K562 (cell line): ENCODE results near the gene DAD1. TPM values are rescaled to one million over a fixed set of nuclear protein-coding genes. Genes with fewer than 3 reads are reported as not detected.
A peak's percentile ranks its signal among the peaks of the same experiment; 100 is the strongest.

Experiments
- ATAC-seq: fragments of 200-7000 bp; cut with Tn5 transposase; 3 replicates; pipeline ENCODE4 v1.9.1; 2020; ENCODE audit warnings: moderate library complexity
- BruUV-seq: library from RNA; stranded (reverse); fragments of 400-500 nt; replicated peaks from 2 replicates; lab custom pipeline; 2021; lab: Mats Ljungman, UMichigan
- CTCF ChIA-PET: fragments of 300-600 bp; formaldehyde crosslinking; extraction: SDS; loops from one replicate; lab custom pipeline; 2021; ENCODE audit warnings: low intra/inter-chr PET ratio; lab: Yijun Ruan, JAX
- POLR2A ChIA-PET: fragments of 300-600, 350-650 bp; sonication (Branson Sonifier 250); formaldehyde crosslinking; extraction: SDS; loops from one replicate; lab custom pipeline; 2021; ENCODE audit warnings: antibody characterized with exemption, inconsistent platforms; lab: Yijun Ruan, JAX
- DNase-seq, 4 experiments: peaks; one replicate each; pipeline versions ENCODE4 v3.0.0 to v3.0.0-alpha.2; 2011 to 2018; ENCODE audit warnings: low spot score in 3 of 4, mixed read lengths in 3 of 4; ENCODE audit errors: extremely low read depth in 1 of 4
- FAIRE-seq: peaks from 2 replicates; lab custom pipeline; 2011; peaks lifted over from hg19 to GRCh38; lab: Jason Lieb, UNC
- H2AFZ ChIP-seq: 2 replicates; pipeline ENCODE4 v1.6.0; 2011; ENCODE audit warnings: low read depth, low read length, control low read depth, inconsistent platforms
- H3K27ac ChIP-seq: fragments of 200-600 bp; 3 replicates; pipeline ENCODE4 v1.8.0; 2011; ENCODE audit warnings: low read depth, mild to moderate bottlenecking, control low read depth, inconsistent platforms, low read length, moderate library complexity, mixed read lengths; ENCODE audit errors: extremely low read depth
- H3K27me3 ChIP-seq, 2 experiments: fragments of 300-600 bp in 1 of 2; 2 replicates in 1 of 2; 3 replicates in 1 of 2; pipeline versions ENCODE4 v1.6.0 to v1.8.0; 2011; ENCODE audit warnings: inconsistent platforms in 2 of 2, low read length in 2 of 2, mild to moderate bottlenecking in 1 of 2, mixed read lengths in 1 of 2, moderate library complexity in 1 of 2; ENCODE audit not compliant: control insufficient read depth in 2 of 2, insufficient read depth in 2 of 2
- H3K36me3 ChIP-seq: fragments of 300-600 bp; 3 replicates; pipeline ENCODE4 v1.8.0; 2011; ENCODE audit warnings: mild to moderate bottlenecking, low read length, inconsistent platforms; ENCODE audit not compliant: control insufficient read depth, insufficient read depth
- H3K4me1 ChIP-seq, 2 experiments: fragments of 200-600 bp in 1 of 2; replicated peaks in 1 of 2; 2 replicates in 1 of 2; 3 replicates in 1 of 2; pipeline versions ENCODE4 v1.5.1 to v1.8.0; 2011; ENCODE audit warnings: inconsistent platforms in 2 of 2, low read length in 2 of 2, mild to moderate bottlenecking in 1 of 2, mixed read lengths in 1 of 2, moderate library complexity in 1 of 2; ENCODE audit not compliant: control insufficient read depth in 2 of 2, insufficient read depth in 2 of 2
- H3K4me2 ChIP-seq: 2 replicates; pipeline ENCODE4 v1.6.1; 2011; ENCODE audit warnings: low read length, control low read depth, inconsistent platforms, mixed read lengths; ENCODE audit not compliant: insufficient read depth
- H3K4me3 ChIP-seq: fragments of 200-600 bp; sonication (generic), shearing (Covaris generic); 2 replicates; pipeline ENCODE4 v1.5.1; 2016; ENCODE audit warnings: control low read depth, inconsistent platforms
- H3K79me2 ChIP-seq: fragments of 200-600 bp; 3 replicates; pipeline ENCODE4 v1.8.0; 2011; ENCODE audit warnings: low read length, inconsistent platforms; ENCODE audit not compliant: control insufficient read depth, insufficient read depth
- H3K9ac ChIP-seq, 2 experiments: 2 replicates each; pipeline versions ENCODE4 v1.6.0 to v1.6.1; 2011; ENCODE audit warnings: low read depth in 2 of 2, low read length in 2 of 2, control low read depth in 1 of 2, inconsistent platforms in 1 of 2, mild to moderate bottlenecking in 1 of 2, mixed read lengths in 1 of 2; ENCODE audit not compliant: insufficient read depth in 1 of 2
- H3K9me1 ChIP-seq: one replicate; pipeline ENCODE4 v1.6.0; 2011; ENCODE audit warnings: inconsistent platforms, mild to moderate bottlenecking, low read length, moderate library complexity; ENCODE audit not compliant: control insufficient read depth, insufficient read depth
- H3K9me3 ChIP-seq: replicated peaks from 2 replicates; pipeline ENCODE4 v1.5.1; 2011; ENCODE audit warnings: low read depth, low read length, inconsistent platforms; ENCODE audit not compliant: control insufficient read depth, insufficient read depth
- H4K20me1 ChIP-seq: replicated peaks from 2 replicates; pipeline ENCODE4 v1.6.1; 2011; ENCODE audit warnings: low read length, inconsistent platforms, mixed read lengths; ENCODE audit not compliant: control insufficient read depth, insufficient read depth
- SRF ChIP-seq, 2 experiments: fragments of 250-450, 450-650 bp in 1 of 2; sonication (Bioruptor Pico) in 1 of 2; sonication (generic) in 1 of 2; formaldehyde crosslinking; IDR thresholded peaks; 2 replicates each; pipeline versions ENCODE4 v1.5.0 to v1.5.1; 2020 to 2022; ENCODE audit warnings: mild to moderate bottlenecking in 1 of 2, missing genetic modification reagents in 1 of 2
- ZNF146 ChIP-seq: IDR thresholded peaks from one replicate; pipeline ENCODE4 v1.6.1; 2018; ENCODE audit warnings: missing compliant biosample characterization; ENCODE audit not compliant: unreplicated experiment
- WGBS: fragments of 100-300 bp; shearing (Covaris generic); methylation state at CpG from one replicate; pipeline ENCODE4 v1.1.6; 2016; ENCODE audit warnings: low coverage, mixed read lengths; ENCODE audit not compliant: insufficient coverage; ENCODE audit errors: missing lambda C conversion rate; 5-methylcytosine and 5-hydroxymethylcytosine counted together
- in situ Hi-C: fragments of 300-500 bp; cut with MboI; formaldehyde crosslinking; loops from 4 replicates; pipeline ENCODE4 v1.15.0; 2018; ENCODE audit warnings: inconsistent platforms, mixed read lengths
- intact Hi-C: fragments of 100-400 bp; cut with micrococcal nuclease; formaldehyde crosslinking; loops from 2 replicates; pipeline ENCODE4 v1.14.2; 2022
- polyA plus RNA-seq, 8 experiments: library from polyadenylated mRNA; depleted of rRNA in 4 of 8; stranded (reverse) in 5 of 8; unstranded in 3 of 8; fragments of >200 nt; fragmentation: Nextera tagmentation in 2 of 8; fragmentation: Illumina TruSeq in 1 of 8; extraction: Ambion mirVana in 2 of 8; extraction: Trizol in 1 of 8; gene quantifications; 2 replicates each; pipeline versions ENCODE4 v1.2.1 to v1.2.3, GENCODE V29; 2011 to 2014; ENCODE audit warnings: inconsistent platforms in 1 of 8, missing spikeins in 1 of 8
- total RNA-seq, 7 experiments: library from RNA; depleted of rRNA in 6 of 7; stranded (reverse); fragments of >200 nt in 6 of 7; fragmentation: Illumina TruSeq in 2 of 7; extraction: Trizol in 2 of 7; gene quantifications; 2 replicates each; pipeline versions ENCODE4 v1.2.1 to v1.2.3, GENCODE V29; 2011 to 2021; ENCODE audit warnings: low replicate concordance in 1 of 7
- TF ChIP-seq, protein P1 (sequence below), 3 experiments: IDR thresholded peaks in 2 of 3; conservative IDR thresholded peaks in 1 of 3; 2 replicates each; pipeline ENCODE4 v1.5.1; 2011 to 2012; ENCODE audit warnings: low read length in 3 of 3, mild to moderate bottlenecking in 3 of 3, control low read depth in 2 of 3, improper control_type of control experiment in 1 of 3, inconsistent platforms in 1 of 3, low read depth in 1 of 3, mixed read lengths in 1 of 3, moderate library complexity in 1 of 3; ENCODE audit not compliant: insufficient read depth in 2 of 3

DAD1 gene
- total and polyA plus RNA-seq, 9 of the 15 experiments (the other 6 are each of a cell fraction or from before 2014, with no cell fraction given): 104 to 617 (median 222) TPM

DNA sequence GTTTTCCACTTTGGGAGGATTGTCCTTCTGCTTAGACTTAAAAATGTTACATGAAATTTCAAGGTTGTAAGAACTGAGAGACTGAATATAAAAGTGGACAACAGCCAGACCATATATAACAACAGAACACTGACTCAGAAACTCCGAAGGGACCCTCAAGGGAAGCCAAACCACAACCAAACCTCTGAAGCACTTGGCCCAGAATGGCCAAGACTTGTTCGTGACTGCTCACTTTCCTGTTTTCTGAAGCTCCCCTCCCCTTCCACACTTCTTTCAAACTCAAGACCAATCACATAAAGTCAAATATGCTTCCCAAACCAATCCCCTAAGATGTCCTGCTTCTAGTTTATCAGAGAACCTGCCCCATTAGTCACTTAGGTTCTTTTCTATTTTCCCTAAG lies 41.5 kb upstream of the DAD1 start:
- ChIA-PET CTCF (no interaction called here), POLR2A (no interaction called here)
- H2AFZ ChIP-seq: no peak overlapping the region
- no peak for DNase-seq
- no peak overlapping the region for H3K4me2 ChIP-seq
- no peak for TF ChIP-seq SRF (CRISPR knock-in tag; IDR thresholded peaks at IDR 0.05)
- TF ChIP-seq, protein P1, sequence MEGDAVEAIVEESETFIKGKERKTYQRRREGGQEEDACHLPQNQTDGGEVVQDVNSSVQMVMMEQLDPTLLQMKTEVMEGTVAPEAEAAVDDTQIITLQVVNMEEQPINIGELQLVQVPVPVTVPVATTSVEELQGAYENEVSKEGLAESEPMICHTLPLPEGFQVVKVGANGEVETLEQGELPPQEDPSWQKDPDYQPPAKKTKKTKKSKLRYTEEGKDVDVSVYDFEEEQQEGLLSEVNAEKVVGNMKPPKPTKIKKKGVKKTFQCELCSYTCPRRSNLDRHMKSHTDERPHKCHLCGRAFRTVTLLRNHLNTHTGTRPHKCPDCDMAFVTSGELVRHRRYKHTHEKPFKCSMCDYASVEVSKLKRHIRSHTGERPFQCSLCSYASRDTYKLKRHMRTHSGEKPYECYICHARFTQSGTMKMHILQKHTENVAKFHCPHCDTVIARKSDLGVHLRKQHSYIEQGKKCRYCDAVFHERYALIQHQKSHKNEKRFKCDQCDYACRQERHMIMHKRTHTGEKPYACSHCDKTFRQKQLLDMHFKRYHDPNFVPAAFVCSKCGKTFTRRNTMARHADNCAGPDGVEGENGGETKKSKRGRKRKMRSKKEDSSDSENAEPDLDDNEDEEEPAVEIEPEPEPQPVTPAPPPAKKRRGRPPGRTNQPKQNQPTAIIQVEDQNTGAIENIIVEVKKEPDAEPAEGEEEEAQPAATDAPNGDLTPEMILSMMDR (IDR thresholded peaks at IDR 0.05 in 2 of 3, conservative IDR thresholded peaks at IDR 0.05 in 1 of 3; ENCODE audit: insufficient read depth in 2 of 3, low read depth in 1 of 3, low read length in 3 of 3): 0 out of 6 replicates have a peak, but pooled peaks of 1 of the 3 experiments have one; percentile 4
- H4K20me1 ChIP-seq: no peaks in the 10 kb centered on the region
- H3K27me3 ChIP-seq: no peaks in the 10 kb centered on the region
- in situ Hi-C loops: no loop called here
- no peaks in the 10 kb centered on the region for H3K36me3 ChIP-seq
- H3K4me1 ChIP-seq: peaks cover 0 to 2% of the 10 kb centered on the region in 2 experiments; a peak in 1 of 5 replicates
- H3K4me3 ChIP-seq: no peak overlapping the region
- BruUV-seq: no TSS peak
- no peaks in the 10 kb centered on the region for H3K79me2 ChIP-seq
- 22% methylated on average over 2 of the region's 2 CpGs for WGBS
- no peak for FAIRE-seq
- H3K9ac ChIP-seq: no peak overlapping the region
- no peaks in the 10 kb centered on the region for H3K9me3 ChIP-seq
- ATAC-seq: no peak
- intact Hi-C loops: no loop called here
- H3K27ac ChIP-seq: no peak overlapping the region
- no peaks in the 10 kb centered on the region for H3K9me1 ChIP-seq

- in situ Hi-C loops (no loop called here), intact Hi-C loops (no loop called here)
- ChIA-PET CTCF (no interaction called here), POLR2A (no interaction called here)
- H2AFZ ChIP-seq: no peak overlapping the region
- H3K36me3 ChIP-seq: no peaks in the 10 kb centered on the region
- H3K9me3 ChIP-seq: no peaks in the 10 kb centered on the region
- no peaks in the 10 kb centered on the region for H4K20me1 ChIP-seq
- H3K4me3 ChIP-seq: no peak overlapping the region
- no peaks in the 10 kb centered on the region for H3K79me2 ChIP-seq
- H3K4me1 ChIP-seq: peaks cover 0 to 2% of the 10 kb centered on the region in 2 experiments; a peak in 1 of 5 replicates
- no peak overlapping the region for H3K4me2 ChIP-seq
- no TSS peak for BruUV-seq
- 4% methylated on average over 2 of the region's 3 CpGs for WGBS
- no peaks in the 10 kb centered on the region for H3K9me1 ChIP-seq
- H3K27ac ChIP-seq: no peak overlapping the region
- ATAC-seq: peak; percentile 66
- no peak for DNase-seq
- FAIRE-seq: no peak
- H3K27me3 ChIP-seq: no peaks in the 10 kb centered on the region
- H3K9ac ChIP-seq: no peak overlapping the region
- no peak for TF ChIP-seq ZNF146 (CRISPR knock-in tag)
- TF ChIP-seq, protein P1 (IDR thresholded peaks at IDR 0.05 in 2 of 3, conservative IDR thresholded peaks at IDR 0.05 in 1 of 3; ENCODE audit: insufficient read depth in 2 of 3, low read depth in 1 of 3, low read length in 3 of 3): 0 out of 6 replicates have a peak, but pooled peaks of 1 of the 3 experiments have one; percentile 22
Observed at GRCh38 chr14:22630066-22630465, 41.0 kb upstream of the DAD1 start.
